Measurements from ENCODE around the gene USP8.

The USP8 gene

DNA sequence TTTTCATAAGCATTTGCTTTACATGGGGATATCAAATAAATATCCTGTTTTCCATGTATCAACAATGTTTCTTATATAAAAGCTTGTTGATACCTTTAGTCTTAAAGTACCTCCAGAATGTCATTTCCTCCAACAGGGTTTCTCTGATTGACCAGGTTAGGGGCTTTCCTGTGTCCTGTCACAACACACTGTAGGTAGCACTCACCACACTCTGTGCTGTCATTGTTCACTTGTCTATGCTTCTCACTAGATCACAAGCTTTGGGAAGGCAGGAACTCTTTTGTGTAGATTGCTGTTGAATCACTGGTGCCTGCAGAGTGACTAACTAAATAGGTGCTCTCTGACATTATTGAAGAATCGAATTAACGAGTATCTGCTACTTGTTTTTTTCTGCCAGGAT is 72.5 kb downstream of the USP8 start:
- Histone ChIP-seq H2AK5ac (ENCODE audit: low read length) (no peak overlapping the region), H2BK120ac (ENCODE audit: insufficient read depth, low read length, poor library complexity) (no peak overlapping the region), H3K4me3 (ENCODE audit: low read depth, low read length) (no peak overlapping the region), H3K27me3 (ENCODE audit: insufficient read depth, low read length) (no peaks in the 10 kb centered on the region), H4K91ac (ENCODE audit: low read depth, low read length) (no peak overlapping the region), H3K9ac (ENCODE audit: low read length) (peak overlapping the region; percentile 61), H3K36me3 (ENCODE audit: control insufficient read depth in 1 of 2, insufficient read depth in 2 of 2, low read length in 2 of 2) (peaks cover 17 to 26% of the 10 kb centered on the region in 2 experiments), H3K9me3 (ENCODE audit: insufficient read depth, low read depth, low read length) (no peaks in the 10 kb centered on the region), H2BK12ac (ENCODE audit: low read length) (no peak overlapping the region), H4K8ac (ENCODE audit: low read depth, low read length) (no peak overlapping the region), H3K14ac (ENCODE audit: low read length) (no peak overlapping the region), H3K79me2 (ENCODE audit: control insufficient read depth, insufficient read depth, low read length, poor library complexity) (no peaks in the 10 kb centered on the region), H3K18ac (ENCODE audit: low read length) (no peak overlapping the region), H3K79me1 (ENCODE audit: low read length) (no peaks in the 10 kb centered on the region), H3K4ac (ENCODE audit: low read depth, low read length) (no peak overlapping the region), H2AFZ (ENCODE audit: insufficient read depth, low read length, poor library complexity) (no peak overlapping the region), H3K4me2 (ENCODE audit: low read length) (no peak overlapping the region), H3K27ac (ENCODE audit: low read depth, low read length) (no peak overlapping the region), H4K12ac (ENCODE audit: low read depth, low read length) (no peak overlapping the region), H3K4me1 (ENCODE audit: control insufficient read depth in 1 of 2, insufficient read depth in 2 of 2, low read length in 2 of 2) (no peaks in the 10 kb centered on the region), H2BK5ac (ENCODE audit: low read depth, low read length, poor library complexity) (no peak overlapping the region), H3K23ac (ENCODE audit: low read length) (no peak overlapping the region)
- DNase-seq = no peak
- no CpG with 5 or more reads among the region's 2 CpGs for WGBS (ENCODE audit: extremely low coverage, insufficient coverage, insufficient read length)

DNA sequence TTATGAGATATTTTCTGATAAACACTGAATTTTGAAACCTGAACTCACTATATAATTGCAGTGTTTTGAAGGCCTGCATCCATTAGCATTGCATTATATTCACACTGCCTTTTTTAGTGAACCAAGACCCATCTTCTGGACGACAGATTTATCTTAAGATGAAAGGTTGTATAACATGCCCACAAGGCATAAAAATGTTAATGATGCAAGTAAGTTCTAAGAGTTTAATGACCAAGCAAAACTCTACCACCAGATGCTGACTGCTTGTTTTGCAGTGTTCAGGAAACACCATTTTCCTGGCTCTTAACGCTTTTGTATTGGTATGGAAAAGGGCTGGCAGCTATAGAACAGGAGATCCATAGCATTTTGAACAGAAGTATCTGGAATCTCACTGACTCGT is 76.1 kb downstream of the USP8 start:
- Histone ChIP-seq H3K23ac (ENCODE audit: low read length) (no peak overlapping the region), H2AFZ (ENCODE audit: insufficient read depth, low read length, poor library complexity) (no peak overlapping the region), H3K4me2 (ENCODE audit: low read length) (no peak overlapping the region), H2AK5ac (ENCODE audit: low read length) (no peak overlapping the region), H3K4me1 (ENCODE audit: control insufficient read depth in 1 of 2, insufficient read depth in 2 of 2, low read length in 2 of 2) (no peaks in the 10 kb centered on the region), H3K4ac (ENCODE audit: low read depth, low read length) (no peak overlapping the region), H4K91ac (ENCODE audit: low read depth, low read length) (no peak overlapping the region), H3K27me3 (ENCODE audit: insufficient read depth, low read length) (no peaks in the 10 kb centered on the region), H3K27ac (ENCODE audit: low read depth, low read length) (no peak overlapping the region), H3K9ac (ENCODE audit: low read length) (no peak overlapping the region), H3K36me3 (ENCODE audit: control insufficient read depth in 1 of 2, insufficient read depth in 2 of 2, low read length in 2 of 2) (peaks cover 3 to 14% of the 10 kb centered on the region in 2 experiments), H2BK120ac (ENCODE audit: insufficient read depth, low read length, poor library complexity) (no peak overlapping the region), H3K4me3 (ENCODE audit: low read depth, low read length) (no peak overlapping the region), H2BK5ac (ENCODE audit: low read depth, low read length, poor library complexity) (no peak overlapping the region), H3K14ac (ENCODE audit: low read length) (no peak overlapping the region), H3K18ac (ENCODE audit: low read length) (no peak overlapping the region), H3K79me2 (ENCODE audit: control insufficient read depth, insufficient read depth, low read length, poor library complexity) (no peaks in the 10 kb centered on the region), H2BK12ac (ENCODE audit: low read length) (no peak overlapping the region), H4K8ac (ENCODE audit: low read depth, low read length) (no peak overlapping the region), H4K12ac (ENCODE audit: low read depth, low read length) (no peak overlapping the region), H3K9me3 (ENCODE audit: insufficient read depth, low read depth, low read length) (no peaks in the 10 kb centered on the region), H3K79me1 (ENCODE audit: low read length) (no peaks in the 10 kb centered on the region)
- DNase-seq = no peak
- whole genome bisulfite sequencing (ENCODE audit: extremely low coverage, insufficient coverage, insufficient read length) = no CpG with 5 or more reads among the region's 3 CpGs

GRCh38 chr15:50501815-50502214 is 77.6 kb downstream of the USP8 start:
- Histone ChIP-seq H3K4ac (ENCODE audit: low read depth, low read length) (no peak overlapping the region), H2BK120ac (ENCODE audit: insufficient read depth, low read length, poor library complexity) (no peak overlapping the region), H3K79me1 (ENCODE audit: low read length) (no peaks in the 10 kb centered on the region), H4K8ac (ENCODE audit: low read depth, low read length) (no peak overlapping the region), H3K18ac (ENCODE audit: low read length) (no peak overlapping the region), H3K9ac (ENCODE audit: low read length) (no peak overlapping the region), H2AFZ (ENCODE audit: insufficient read depth, low read length, poor library complexity) (no peak overlapping the region), H3K27ac (ENCODE audit: low read depth, low read length) (no peak overlapping the region), H3K14ac (ENCODE audit: low read length) (no peak overlapping the region), H2AK5ac (ENCODE audit: low read length) (no peak overlapping the region), H3K36me3 (ENCODE audit: control insufficient read depth in 1 of 2, insufficient read depth in 2 of 2, low read length in 2 of 2) (peaks cover 2 to 10% of the 10 kb centered on the region in 2 experiments), H4K12ac (ENCODE audit: low read depth, low read length) (no peak overlapping the region), H3K79me2 (ENCODE audit: control insufficient read depth, insufficient read depth, low read length, poor library complexity) (no peaks in the 10 kb centered on the region), H3K9me3 (ENCODE audit: insufficient read depth, low read depth, low read length) (no peaks in the 10 kb centered on the region), H3K4me1 (ENCODE audit: control insufficient read depth in 1 of 2, insufficient read depth in 2 of 2, low read length in 2 of 2) (no peaks in the 10 kb centered on the region), H3K27me3 (ENCODE audit: insufficient read depth, low read length) (no peaks in the 10 kb centered on the region), H3K4me3 (ENCODE audit: low read depth, low read length) (no peak overlapping the region), H4K91ac (ENCODE audit: low read depth, low read length) (no peak overlapping the region), H2BK12ac (ENCODE audit: low read length) (no peak overlapping the region), H3K4me2 (ENCODE audit: low read length) (no peak overlapping the region), H2BK5ac (ENCODE audit: low read depth, low read length, poor library complexity) (no peak overlapping the region), H3K23ac (ENCODE audit: low read length) (no peak overlapping the region)
- DNase-seq = no peak
- no CpG with 5 or more reads among the region's 4 CpGs for WGBS (ENCODE audit: extremely low coverage, insufficient coverage, insufficient read length)

DNA sequence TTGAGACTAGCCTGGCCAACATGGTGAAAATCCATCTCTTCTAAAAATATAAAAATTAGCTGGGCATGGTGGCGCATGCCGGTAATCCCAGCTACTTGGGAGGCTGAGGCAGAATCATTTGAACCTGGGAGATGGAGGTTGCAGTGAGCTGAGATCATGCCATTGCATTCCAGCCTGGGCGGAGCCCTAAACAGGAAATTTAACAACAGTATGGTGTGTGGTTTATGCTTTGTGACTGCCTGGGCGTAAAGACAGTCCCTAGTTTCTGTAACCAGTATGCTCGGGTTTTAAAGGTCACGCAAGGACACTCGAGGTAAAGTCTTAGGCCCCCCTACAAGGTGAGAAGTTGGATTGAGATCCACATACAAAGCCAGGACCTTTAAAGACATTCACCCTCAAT is 78.9 kb downstream of the USP8 start:
- H3K4me2 ChIP-seq (ENCODE audit: low read length) = no peak overlapping the region
- H3K14ac ChIP-seq (ENCODE audit: low read length) = no peak overlapping the region
- no peak overlapping the region for H3K4me3 ChIP-seq (ENCODE audit: low read depth, low read length)
- no peak overlapping the region for H2AFZ ChIP-seq (ENCODE audit: insufficient read depth, low read length, poor library complexity)
- H3K79me2 ChIP-seq (ENCODE audit: control insufficient read depth, insufficient read depth, low read length, poor library complexity) = no peaks in the 10 kb centered on the region
- no peak for DNase-seq
- H3K27me3 ChIP-seq (ENCODE audit: insufficient read depth, low read length) = no peaks in the 10 kb centered on the region
- no peak overlapping the region for H3K9ac ChIP-seq (ENCODE audit: low read length)
- no peaks in the 10 kb centered on the region for H3K4me1 ChIP-seq (ENCODE audit: control insufficient read depth in 1 of 2, insufficient read depth in 2 of 2, low read length in 2 of 2)
- H3K18ac ChIP-seq (ENCODE audit: low read length) = no peak overlapping the region
- H4K12ac ChIP-seq (ENCODE audit: low read depth, low read length) = no peak overlapping the region
- no peak overlapping the region for H4K8ac ChIP-seq (ENCODE audit: low read depth, low read length)
- H4K91ac ChIP-seq (ENCODE audit: low read depth, low read length) = no peak overlapping the region
- WGBS (ENCODE audit: extremely low coverage, insufficient coverage, insufficient read length) = no CpG with 5 or more reads among the region's 7 CpGs
- no peaks in the 10 kb centered on the region for H3K79me1 ChIP-seq (ENCODE audit: low read length)
- no peak overlapping the region for H3K27ac ChIP-seq (ENCODE audit: low read depth, low read length)
- H2BK120ac ChIP-seq (ENCODE audit: insufficient read depth, low read length, poor library complexity) = no peak overlapping the region
- H2AK5ac ChIP-seq (ENCODE audit: low read length) = no peak overlapping the region
- H3K9me3 ChIP-seq (ENCODE audit: insufficient read depth, low read depth, low read length) = no peaks in the 10 kb centered on the region
- no peak overlapping the region for H3K23ac ChIP-seq (ENCODE audit: low read length)
- peaks cover 2 to 8% of the 10 kb centered on the region in 2 experiments for H3K36me3 ChIP-seq (ENCODE audit: control insufficient read depth in 1 of 2, insufficient read depth in 2 of 2, low read length in 2 of 2)
- H3K4ac ChIP-seq (ENCODE audit: low read depth, low read length) = no peak overlapping the region
- H2BK5ac ChIP-seq (ENCODE audit: low read depth, low read length, poor library complexity) = no peak overlapping the region
- no peak overlapping the region for H2BK12ac ChIP-seq (ENCODE audit: low read length)
